ENCODE data around the gene GCLC. TPM values are rescaled to one million over a fixed set of nuclear protein-coding genes. Genes with fewer than 3 reads are reported as not detected.

GCLC gene
- total RNA-seq, 1 experiment from 2014 or later, result 47.1 TPM

GRCh38 chr6:53547811-53548496 is 3.1 kb upstream of the GCLC start (continued):
- TF ChIP-seq RELA (CRISPR knock-in tag; IDR thresholded peaks at IDR 0.05; ENCODE audit: borderline replicate concordance) (no peak), TCF7 (CRISPR knock-in tag; IDR thresholded peaks at IDR 0.05; ENCODE audit: low read depth) (no peak), CREB1 (CRISPR knock-in tag; IDR thresholded peaks at IDR 0.05) (peak; percentile 86; the same call in 1 of the 2 replicates), TP53 (CRISPR knock-in tag; IDR thresholded peaks at IDR 0.05) (peak; percentile 87; the same call in 1 of the 2 replicates), FOXJ3 (CRISPR knock-in tag; IDR thresholded peaks at IDR 0.05; ENCODE audit: borderline replicate concordance) (no peak), ZNF423 (CRISPR knock-in tag; IDR thresholded peaks at IDR 0.05) (no peak), SMAD3 (CRISPR knock-in tag; IDR thresholded peaks at IDR 0.05; ENCODE audit: borderline replicate concordance) (no peak), ERG (CRISPR knock-in tag; IDR thresholded peaks at IDR 0.05) (no peak), ZNF512 (CRISPR knock-in tag; IDR thresholded peaks at IDR 0.05; ENCODE audit: borderline replicate concordance) (no peak), ZNF281 (CRISPR knock-in tag; IDR thresholded peaks at IDR 0.05) (peak; percentile 66; the same call in 1 of the 2 replicates), ZBTB21 (CRISPR knock-in tag; IDR thresholded peaks at IDR 0.05; ENCODE audit: borderline replicate concordance) (no peak; the same call in 1 of the 2 replicates), ELF4 (CRISPR knock-in tag; IDR thresholded peaks at IDR 0.05; ENCODE audit: low read depth) (no peak), ESRRA (CRISPR knock-in tag; IDR thresholded peaks at IDR 0.05; ENCODE audit: borderline replicate concordance) (no peak), ZNF232 (CRISPR knock-in tag; IDR thresholded peaks at IDR 0.05) (no peak), E2F5 (CRISPR knock-in tag; IDR thresholded peaks at IDR 0.05) (no peak; the same call in 1 of the 2 replicates), ZNF425 (CRISPR knock-in tag; conservative IDR thresholded peaks at IDR 0.05) (no peak), TEAD1 (CRISPR knock-in tag; IDR thresholded peaks at IDR 0.05) (peak; percentile 87), ZBTB43 (CRISPR knock-in tag; IDR thresholded peaks at IDR 0.05) (peak; percentile 92), USF2 (CRISPR knock-in tag; IDR thresholded peaks at IDR 0.05) (peak; percentile 97), ATF1 (CRISPR knock-in tag; IDR thresholded peaks at IDR 0.05) (no peak), FOXP1 (CRISPR knock-in tag; IDR thresholded peaks at IDR 0.05; ENCODE audit: borderline replicate concordance) (peak; percentile 95), ETV6 (CRISPR knock-in tag; IDR thresholded peaks at IDR 0.05) (peak; percentile 84; the same call in 1 of the 2 replicates), ATF6 (CRISPR knock-in tag; IDR thresholded peaks at IDR 0.05) (no peak), OVOL2 (CRISPR knock-in tag; IDR thresholded peaks at IDR 0.05; ENCODE audit: borderline replicate concordance) (no peak), MAX (CRISPR knock-in tag; IDR thresholded peaks at IDR 0.05) (peak; percentile 97)

Data from WTC11 (cell line).